ENCODE results near the gene HPS1. TPM values are rescaled to one million over a fixed set of nuclear protein-coding genes. Genes with fewer than 3 reads are reported as not detected.

HPS1 gene
- total RNA-seq, 1 donor, result 42.3 TPM

DNA sequence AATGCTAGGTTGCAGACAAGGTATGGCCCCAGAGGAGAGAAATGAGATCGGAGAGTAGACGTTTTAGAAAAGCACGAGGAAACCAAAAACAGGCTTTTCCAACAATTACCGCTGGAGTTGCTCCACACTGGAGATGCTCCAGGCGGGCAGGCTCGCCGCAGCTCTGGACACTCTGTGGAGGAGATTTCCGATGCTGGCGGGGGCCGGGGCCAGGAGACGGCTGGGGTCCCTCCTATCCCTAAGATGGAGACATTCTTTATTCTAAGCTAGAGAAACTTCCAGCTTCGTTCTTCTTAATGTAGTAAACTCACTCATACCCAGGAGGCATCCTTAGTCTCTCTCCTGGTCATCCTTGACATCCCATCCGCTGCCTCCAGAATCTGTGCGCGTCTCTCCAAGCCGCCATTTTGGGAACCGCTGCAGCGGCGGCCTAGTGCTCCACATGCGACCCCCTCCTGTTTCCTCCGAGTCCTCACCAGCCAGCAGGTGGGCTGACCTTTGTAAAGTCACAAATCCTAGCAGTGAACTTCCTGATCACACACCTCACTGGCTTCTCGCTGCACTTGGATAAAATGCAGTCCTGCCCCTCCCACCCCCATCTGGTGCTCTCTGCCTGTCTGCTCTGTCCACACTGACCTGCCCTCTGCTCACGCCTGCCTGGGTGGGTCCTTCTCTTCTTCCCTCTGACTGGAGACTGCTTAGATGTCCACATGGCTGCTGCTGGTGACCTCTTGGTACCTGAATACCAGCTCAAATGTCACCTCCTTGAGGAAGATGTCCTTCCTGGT lies 43.6 kb downstream of the HPS1 start:
- TF ChIP-seq CTCF (IDR thresholded peaks at IDR 0.05; ENCODE audit: insufficient read depth, low read length), result no peak
- H3K4me3 ChIP-seq (ENCODE audit: low read depth, low read length), result no peak overlapping the region
- DNase-seq (ENCODE audit: low read depth), result no peak

DNA sequence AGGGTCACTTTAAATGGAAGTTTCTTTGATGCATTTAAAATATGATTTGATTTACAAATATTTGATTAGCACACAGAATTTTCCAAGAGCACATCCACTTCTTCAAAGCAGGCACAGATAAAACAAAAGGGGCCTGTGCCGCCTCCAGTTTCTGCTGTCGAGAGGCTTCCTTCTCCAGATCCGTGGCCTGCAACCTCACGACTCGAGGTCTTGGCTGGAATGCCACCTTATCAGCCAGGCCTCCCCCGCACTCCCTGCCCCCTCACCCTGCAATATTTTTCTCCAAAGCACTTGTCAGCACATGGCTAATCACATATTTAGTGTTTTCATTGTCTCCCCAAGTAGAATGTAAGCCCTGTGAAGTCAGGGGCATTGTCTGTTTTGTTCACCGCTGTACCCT lies 44.3 kb downstream of the HPS1 start:
- no peak for TF ChIP-seq CTCF (IDR thresholded peaks at IDR 0.05; ENCODE audit: insufficient read depth, low read length)
- H3K4me3 ChIP-seq (ENCODE audit: low read depth, low read length), result no peak overlapping the region
- no peak for DNase-seq (ENCODE audit: low read depth)

DNA sequence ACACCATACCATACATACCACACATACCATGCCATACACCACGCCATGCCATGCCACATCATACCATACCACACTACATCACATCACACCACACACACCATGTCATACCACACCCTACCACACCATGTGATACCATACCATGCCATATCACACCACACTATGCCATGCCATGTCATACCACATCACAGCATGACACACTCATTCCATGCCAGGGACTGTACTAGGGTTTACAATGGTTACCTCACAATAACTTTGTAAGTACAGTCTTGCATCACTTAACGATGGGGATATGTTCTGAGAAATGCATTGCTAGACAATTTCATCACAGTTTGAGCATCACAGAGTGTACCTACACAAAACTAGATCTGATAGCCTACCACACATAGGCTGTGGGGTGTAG lies 46.3 kb downstream of the HPS1 start:
- no peak for DNase-seq (ENCODE audit: low read depth)
- TF ChIP-seq CTCF (IDR thresholded peaks at IDR 0.05; ENCODE audit: insufficient read depth, low read length), result no peak
- H3K4me3 ChIP-seq (ENCODE audit: low read depth, low read length), result no peak overlapping the region

DNA sequence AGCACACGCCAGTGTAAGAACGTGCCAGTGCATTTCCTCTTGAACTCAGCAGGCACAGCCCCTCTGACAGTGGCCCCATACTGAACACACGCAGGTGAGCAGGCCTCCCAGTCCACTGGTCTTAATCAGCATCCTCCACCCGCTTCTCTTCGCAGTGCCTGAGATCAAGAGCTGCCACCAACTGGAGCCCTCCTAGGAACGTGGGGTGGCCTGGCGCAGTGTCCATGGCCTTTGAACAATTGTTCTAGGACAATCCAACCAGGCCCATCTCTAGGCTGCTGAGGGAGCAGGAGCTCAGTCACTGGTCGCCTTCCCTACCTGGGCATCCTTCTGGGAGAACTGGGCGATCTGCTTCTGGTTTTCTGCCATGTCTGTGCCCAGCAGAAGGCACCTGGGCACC lies 47.0 kb downstream of the HPS1 start:
- TF ChIP-seq CTCF (IDR thresholded peaks at IDR 0.05; ENCODE audit: insufficient read depth, low read length), result no peak
- H3K4me3 ChIP-seq (ENCODE audit: low read depth, low read length), result no peak overlapping the region
- no peak for DNase-seq (ENCODE audit: low read depth)

DNA sequence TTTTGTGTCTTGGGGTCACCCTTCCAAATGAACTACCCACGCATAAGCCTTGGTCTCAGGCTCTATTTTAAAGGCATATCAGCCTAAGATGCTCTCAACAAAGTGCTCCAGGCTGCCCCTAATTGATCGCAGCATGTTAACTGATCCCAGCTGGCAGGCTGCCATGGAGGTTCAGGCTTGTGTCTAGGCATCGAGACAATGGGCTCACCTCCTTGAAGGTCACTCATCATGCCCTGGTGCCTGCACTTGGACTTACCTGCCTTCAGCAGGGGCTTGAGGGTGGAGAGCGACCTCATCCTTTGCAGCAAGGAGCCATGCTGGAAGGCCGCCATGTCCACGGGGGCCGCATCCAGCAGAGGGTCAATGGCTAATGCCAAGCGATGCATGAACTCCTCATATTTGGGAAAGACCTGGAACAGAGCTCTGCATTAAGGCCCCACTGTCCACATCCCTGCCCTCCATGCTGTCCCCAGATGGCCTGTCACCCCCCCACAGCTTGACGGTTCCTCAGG lies 49.6 kb downstream of the HPS1 start:
- no peak for TF ChIP-seq CTCF (IDR thresholded peaks at IDR 0.05; ENCODE audit: insufficient read depth, low read length)
- DNase-seq (ENCODE audit: low read depth), result no peak
- H3K4me3 ChIP-seq (ENCODE audit: low read depth, low read length), result no peak overlapping the region

DNA sequence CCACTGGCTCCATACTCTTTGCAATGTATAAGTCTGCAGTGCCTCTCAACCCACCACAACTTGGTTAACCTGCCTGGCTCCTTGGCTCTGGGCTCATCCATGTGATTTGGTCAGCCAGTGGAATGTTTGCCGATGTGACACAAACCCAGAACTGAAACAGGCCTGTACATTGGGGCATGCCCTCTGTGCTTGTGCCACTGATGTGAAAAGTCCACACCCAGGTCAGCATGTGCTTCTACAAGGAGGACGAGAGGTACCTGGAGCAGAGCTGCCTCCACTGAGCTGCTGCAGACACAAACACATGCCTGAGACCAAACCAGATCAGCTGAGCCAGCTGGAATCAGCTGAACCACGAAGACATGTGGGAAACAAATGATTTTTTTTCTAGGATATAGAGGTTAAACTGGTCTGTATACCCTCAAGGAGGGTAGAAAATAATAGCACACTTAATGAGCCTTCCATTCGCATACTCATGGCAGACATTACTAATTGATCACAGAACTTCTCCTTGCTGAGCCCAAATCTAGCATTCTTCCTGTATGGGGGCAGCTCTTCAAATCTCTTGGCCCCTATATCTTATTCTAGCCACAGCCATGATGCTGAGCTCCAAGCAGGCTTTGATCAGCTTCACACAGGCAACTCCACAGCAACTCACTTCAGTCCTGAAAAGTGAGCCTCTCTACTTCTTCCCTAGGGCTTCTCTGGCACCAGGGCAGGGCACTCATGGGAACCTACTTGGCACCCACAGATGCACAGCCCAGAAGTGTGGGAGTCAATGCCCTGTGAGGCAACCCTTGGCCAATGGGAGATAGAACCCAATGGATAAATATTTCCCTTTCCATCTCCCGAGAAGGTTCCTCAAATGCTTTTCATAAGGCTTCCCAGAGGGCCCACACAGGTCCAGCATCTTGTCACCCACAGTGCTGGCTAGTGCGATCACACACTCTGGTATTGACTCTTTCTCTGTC lies 50.4 kb downstream of the HPS1 start:
- no peak overlapping the region for H3K4me3 ChIP-seq (ENCODE audit: low read depth, low read length)
- TF ChIP-seq CTCF (IDR thresholded peaks at IDR 0.05; ENCODE audit: insufficient read depth, low read length), result no peak
- DNase-seq (ENCODE audit: low read depth), result no peak
